K562 (cell line): ENCODE measurements around the gene ACP6. TPM values are rescaled to one million over a fixed set of nuclear protein-coding genes. Genes with fewer than 3 reads are reported as not detected.
"Not testable (repeated sequence)": the region's sequence is repeated elsewhere in the genome, so short reads cannot be mapped to it uniquely, and the experiment has no call there.

Source experiments
- ATAC-seq: fragments of 200-7000 bp; cut with Tn5 transposase; 3 replicates; pipeline ENCODE4 v1.9.1; 2020; ENCODE audit warnings: moderate library complexity
- BruUV-seq: library from RNA; stranded (reverse); fragments of 400-500 nt; replicated peaks from 2 replicates; lab custom pipeline; 2021; lab: Mats Ljungman, UMichigan
- CTCF ChIA-PET: fragments of 300-600 bp; formaldehyde crosslinking; extraction: SDS; loops from one replicate; lab custom pipeline; 2021; ENCODE audit warnings: low intra/inter-chr PET ratio; lab: Yijun Ruan, JAX
- POLR2A ChIA-PET: fragments of 300-600, 350-650 bp; sonication (Branson Sonifier 250); formaldehyde crosslinking; extraction: SDS; loops from one replicate; lab custom pipeline; 2021; ENCODE audit warnings: antibody characterized with exemption, inconsistent platforms; lab: Yijun Ruan, JAX
- DNase-seq, 4 experiments: peaks; one replicate each; pipeline versions ENCODE4 v3.0.0 to v3.0.0-alpha.2; 2011 to 2018; ENCODE audit warnings: low spot score in 3 of 4, mixed read lengths in 3 of 4; ENCODE audit errors: extremely low read depth in 1 of 4
- FAIRE-seq: peaks from 2 replicates; lab custom pipeline; 2011; peaks lifted over from hg19 to GRCh38; lab: Jason Lieb, UNC
- H2AFZ ChIP-seq: 2 replicates; pipeline ENCODE4 v1.6.0; 2011; ENCODE audit warnings: low read depth, low read length, control low read depth, inconsistent platforms
- H3K27ac ChIP-seq: fragments of 200-600 bp; 3 replicates; pipeline ENCODE4 v1.8.0; 2011; ENCODE audit warnings: low read depth, mild to moderate bottlenecking, control low read depth, inconsistent platforms, low read length, moderate library complexity, mixed read lengths; ENCODE audit errors: extremely low read depth
- H3K27me3 ChIP-seq, 2 experiments: fragments of 300-600 bp in 1 of 2; 2 replicates in 1 of 2; 3 replicates in 1 of 2; pipeline versions ENCODE4 v1.6.0 to v1.8.0; 2011; ENCODE audit warnings: inconsistent platforms in 2 of 2, low read length in 2 of 2, mild to moderate bottlenecking in 1 of 2, mixed read lengths in 1 of 2, moderate library complexity in 1 of 2; ENCODE audit not compliant: control insufficient read depth in 2 of 2, insufficient read depth in 2 of 2
- H3K36me3 ChIP-seq: fragments of 300-600 bp; 3 replicates; pipeline ENCODE4 v1.8.0; 2011; ENCODE audit warnings: mild to moderate bottlenecking, low read length, inconsistent platforms; ENCODE audit not compliant: control insufficient read depth, insufficient read depth
- H3K4me1 ChIP-seq, 2 experiments: fragments of 200-600 bp in 1 of 2; replicated peaks in 1 of 2; 2 replicates in 1 of 2; 3 replicates in 1 of 2; pipeline versions ENCODE4 v1.5.1 to v1.8.0; 2011; ENCODE audit warnings: inconsistent platforms in 2 of 2, low read length in 2 of 2, mild to moderate bottlenecking in 1 of 2, mixed read lengths in 1 of 2, moderate library complexity in 1 of 2; ENCODE audit not compliant: control insufficient read depth in 2 of 2, insufficient read depth in 2 of 2
- H3K4me2 ChIP-seq: 2 replicates; pipeline ENCODE4 v1.6.1; 2011; ENCODE audit warnings: low read length, control low read depth, inconsistent platforms, mixed read lengths; ENCODE audit not compliant: insufficient read depth
- H3K4me3 ChIP-seq: fragments of 200-600 bp; sonication (generic), shearing (Covaris generic); 2 replicates; pipeline ENCODE4 v1.5.1; 2016; ENCODE audit warnings: control low read depth, inconsistent platforms
- H3K79me2 ChIP-seq: fragments of 200-600 bp; 3 replicates; pipeline ENCODE4 v1.8.0; 2011; ENCODE audit warnings: low read length, inconsistent platforms; ENCODE audit not compliant: control insufficient read depth, insufficient read depth
- H3K9ac ChIP-seq, 2 experiments: 2 replicates each; pipeline versions ENCODE4 v1.6.0 to v1.6.1; 2011; ENCODE audit warnings: low read depth in 2 of 2, low read length in 2 of 2, control low read depth in 1 of 2, inconsistent platforms in 1 of 2, mild to moderate bottlenecking in 1 of 2, mixed read lengths in 1 of 2; ENCODE audit not compliant: insufficient read depth in 1 of 2
- H3K9me1 ChIP-seq: one replicate; pipeline ENCODE4 v1.6.0; 2011; ENCODE audit warnings: inconsistent platforms, mild to moderate bottlenecking, low read length, moderate library complexity; ENCODE audit not compliant: control insufficient read depth, insufficient read depth
- H3K9me3 ChIP-seq: replicated peaks from 2 replicates; pipeline ENCODE4 v1.5.1; 2011; ENCODE audit warnings: low read depth, low read length, inconsistent platforms; ENCODE audit not compliant: control insufficient read depth, insufficient read depth
- H4K20me1 ChIP-seq: replicated peaks from 2 replicates; pipeline ENCODE4 v1.6.1; 2011; ENCODE audit warnings: low read length, inconsistent platforms, mixed read lengths; ENCODE audit not compliant: control insufficient read depth, insufficient read depth
- CHD7 ChIP-seq: fragments of 200-600 bp; sonication (generic); IDR thresholded peaks from one replicate; pipeline ENCODE4 v1.6.1; 2012; ENCODE audit warnings: mild to moderate bottlenecking, low read depth, low read length, inconsistent platforms
- MAFG ChIP-seq: fragments of 450-650 bp; conservative IDR thresholded peaks from 2 replicates; pipeline ENCODE4 v1.6.1; 2016; ENCODE audit warnings: missing genetic modification characterization, missing compliant biosample characterization
- NCOA4 ChIP-seq: fragments of 450-650 bp; IDR thresholded peaks from 2 replicates; pipeline ENCODE4 v1.6.1; 2018; ENCODE audit warnings: mild to moderate bottlenecking; ENCODE audit not compliant: partially characterized antibody
- SMARCA4 ChIP-seq: fragments of 450-650 bp; IDR thresholded peaks from 2 replicates; pipeline ENCODE4 v1.6.1; 2016
- ZBTB2 ChIP-seq: fragments of 450-650 bp; IDR thresholded peaks from 2 replicates; pipeline ENCODE4 v1.6.1; 2016; ENCODE audit warnings: antibody characterized with exemption
- ZKSCAN3 ChIP-seq: fragments of 250-450 bp; sonication (Bioruptor Pico); IDR thresholded peaks from 2 replicates; pipeline ENCODE4 v1.4.0; 2020
- WGBS: fragments of 100-300 bp; shearing (Covaris generic); methylation state at CpG from one replicate; pipeline ENCODE4 v1.1.6; 2016; ENCODE audit warnings: low coverage, mixed read lengths; ENCODE audit not compliant: insufficient coverage; ENCODE audit errors: missing lambda C conversion rate; 5-methylcytosine and 5-hydroxymethylcytosine counted together
- in situ Hi-C: fragments of 300-500 bp; cut with MboI; formaldehyde crosslinking; loops from 4 replicates; pipeline ENCODE4 v1.15.0; 2018; ENCODE audit warnings: inconsistent platforms, mixed read lengths
- intact Hi-C: fragments of 100-400 bp; cut with micrococcal nuclease; formaldehyde crosslinking; loops from 2 replicates; pipeline ENCODE4 v1.14.2; 2022
- polyA plus RNA-seq, 8 experiments: library from polyadenylated mRNA; depleted of rRNA in 4 of 8; stranded (reverse) in 5 of 8; unstranded in 3 of 8; fragments of >200 nt; fragmentation: Nextera tagmentation in 2 of 8; fragmentation: Illumina TruSeq in 1 of 8; extraction: Ambion mirVana in 2 of 8; extraction: Trizol in 1 of 8; gene quantifications; 2 replicates each; pipeline versions ENCODE4 v1.2.1 to v1.2.3, GENCODE V29; 2011 to 2014; ENCODE audit warnings: inconsistent platforms in 1 of 8, missing spikeins in 1 of 8
- total RNA-seq, 7 experiments: library from RNA; depleted of rRNA in 6 of 7; stranded (reverse); fragments of >200 nt in 6 of 7; fragmentation: Illumina TruSeq in 2 of 7; extraction: Trizol in 2 of 7; gene quantifications; 2 replicates each; pipeline versions ENCODE4 v1.2.1 to v1.2.3, GENCODE V29; 2011 to 2021; ENCODE audit warnings: low replicate concordance in 1 of 7

ACP6 gene
- total and polyA plus RNA-seq, 9 of the 15 experiments (the other 6 are each of a cell fraction or from before 2014, with no cell fraction given): 0.05 to 1.4 (median 0.49) TPM

- TF ChIP-seq CHD7 (no peak), ZBTB2 (no peak), SMARCA4 (no peak), NCOA4 (no peak), MAFG (tag) (no peak), ZKSCAN3 (no peak)
Measured at GRCh38 chr1:147683163-147683763, 12.9 kb upstream of the ACP6 start (continued).

- H3K36me3 ChIP-seq, H2AFZ ChIP-seq, H3K27ac ChIP-seq, H3K4me1 ChIP-seq, DNase-seq, H3K9ac ChIP-seq, BruUV-seq, intact Hi-C loops, in situ Hi-C loops, H4K20me1 ChIP-seq, ATAC-seq, H3K9me1 ChIP-seq, CTCF ChIA-PET, H3K79me2 ChIP-seq, H3K4me2 ChIP-seq, FAIRE-seq, H3K27me3 ChIP-seq, H3K9me3 ChIP-seq, H3K4me3 ChIP-seq, POLR2A ChIA-PET: not testable (repeated sequence)
- WGBS: 11% methylated on average over 29 of the region's 38 CpGs
Measured at GRCh38 chr1:147680608-147681235, 10.4 kb upstream of the ACP6 start.
